IPS DF 4.7 (cell line): ENCODE results near the gene OBP2B.
"Not testable (repeated sequence)": the region's sequence is repeated elsewhere in the genome, so short reads cannot be mapped to it uniquely, and the experiment has no call there.

Experiments
- DNase-seq: peaks from one replicate; pipeline ENCODE4 v3.0.0-alpha.2; 2013; ENCODE audit warnings: low spot score; ENCODE audit errors: extremely low read depth

The OBP2B gene

DNA sequence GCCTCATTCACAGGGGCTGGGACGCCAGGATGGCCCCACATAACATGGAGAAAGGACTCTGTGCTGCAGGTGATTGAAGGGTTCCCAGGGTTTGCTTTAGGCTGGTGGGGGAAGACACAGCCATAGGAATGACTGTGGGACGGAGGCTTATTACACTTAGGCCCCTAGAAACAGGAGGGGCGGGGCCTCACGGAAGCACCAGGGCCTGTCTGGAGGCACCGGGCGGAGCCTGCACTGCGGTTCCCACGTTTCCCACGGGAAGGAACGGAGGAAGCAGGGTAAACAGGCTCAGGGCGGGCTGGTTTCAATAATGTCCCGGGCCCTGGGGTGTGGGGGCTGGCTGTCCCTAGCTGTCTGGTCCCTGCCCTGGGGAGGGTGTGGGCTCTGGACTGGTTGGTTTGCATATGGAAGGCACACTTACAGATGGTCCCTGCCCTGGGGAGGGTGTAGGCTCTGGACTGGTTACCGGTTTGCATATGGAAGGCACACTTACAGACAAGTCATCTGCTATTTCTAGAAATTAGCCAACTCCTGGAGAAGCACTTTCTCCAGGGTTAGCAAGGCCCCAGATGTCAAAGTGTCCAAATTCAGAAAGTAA is 14.2 kb upstream of the OBP2B start:
- not testable (repeated sequence) for DNase-seq

- DNase-seq = not testable (repeated sequence)
Observed at GRCh38 chr9:133221994-133222393, 12.9 kb upstream of the OBP2B start.

GRCh38 chr9:133221177-133221809 is 12.2 kb upstream of the OBP2B start:
- DNase-seq = no peak

DNA sequence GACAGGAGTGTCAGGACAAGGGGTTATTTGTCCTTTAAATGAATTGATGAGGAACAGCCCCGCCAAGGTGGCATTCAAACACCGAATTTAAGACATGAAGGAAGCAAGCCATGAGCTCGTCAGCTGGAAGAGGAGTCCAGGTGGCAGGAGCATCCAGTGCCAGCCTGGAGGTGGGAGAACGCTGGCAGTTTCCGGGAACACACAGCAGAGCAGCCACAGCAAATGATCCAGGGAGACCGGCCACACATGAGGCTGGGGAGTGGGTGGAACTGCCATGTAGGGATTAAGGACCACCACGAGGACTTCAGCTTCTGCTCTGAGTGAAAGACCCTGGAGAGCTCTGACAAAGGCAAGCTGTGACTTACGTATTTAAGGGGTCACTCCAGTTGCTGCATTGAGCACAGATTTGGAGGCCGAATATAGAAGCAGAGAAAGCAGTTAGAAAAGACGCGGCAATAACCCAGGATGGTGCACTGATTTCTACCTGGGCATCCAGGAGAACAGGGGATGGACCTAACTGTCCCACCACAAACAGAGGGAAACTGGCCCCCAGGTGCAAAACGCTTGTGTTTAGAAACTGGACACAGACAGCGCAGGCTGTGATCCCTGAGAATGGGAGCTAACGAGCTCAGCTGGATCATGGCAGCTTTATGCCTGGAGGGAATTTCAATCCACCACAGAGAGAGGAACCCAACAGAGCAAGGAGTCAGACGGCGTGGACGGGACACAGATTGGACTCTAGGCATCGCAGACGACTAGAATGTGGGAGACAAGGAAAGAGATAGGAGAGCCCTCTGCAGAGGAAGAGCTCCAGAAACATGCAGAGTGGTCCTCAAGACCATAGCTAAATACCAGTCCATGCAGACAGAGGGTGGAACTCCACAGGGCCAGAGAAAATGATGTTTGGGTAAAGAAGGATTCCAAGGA is 9.3 kb upstream of the OBP2B start:
- DNase-seq = not testable (repeated sequence)

DNA sequence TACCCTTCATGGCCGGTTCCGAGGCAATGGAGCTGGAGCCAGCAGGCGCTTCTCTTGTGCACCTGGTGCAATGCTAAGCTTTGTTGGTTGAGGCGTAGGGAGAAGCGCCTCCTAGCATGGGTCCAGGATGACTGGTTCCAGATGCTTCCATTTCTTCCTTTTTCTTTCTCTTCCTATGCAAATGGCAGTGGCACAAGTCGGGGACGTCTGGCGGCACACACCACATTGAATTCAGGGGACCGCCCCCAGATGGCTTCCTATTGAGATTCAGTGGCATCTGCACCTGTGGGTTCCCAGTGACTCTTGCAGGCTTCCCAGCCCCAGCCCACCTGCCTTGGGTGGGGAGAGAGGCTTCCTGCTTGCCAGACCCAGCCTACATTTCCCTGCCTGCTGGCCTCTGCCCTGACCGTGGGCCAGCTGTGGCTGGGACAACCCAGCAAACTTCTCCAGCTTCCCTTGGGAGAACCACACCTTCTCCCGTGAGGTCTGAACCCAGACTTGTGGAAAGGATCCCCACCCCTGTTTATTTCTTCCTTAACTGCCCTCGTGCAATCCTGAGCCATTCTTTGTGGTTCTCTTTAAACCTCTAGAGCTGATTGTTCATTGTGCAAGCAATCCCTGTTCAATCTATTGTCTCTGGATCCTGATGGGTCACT is 8.4 kb upstream of the OBP2B start:
- not testable (repeated sequence) for DNase-seq

DNA sequence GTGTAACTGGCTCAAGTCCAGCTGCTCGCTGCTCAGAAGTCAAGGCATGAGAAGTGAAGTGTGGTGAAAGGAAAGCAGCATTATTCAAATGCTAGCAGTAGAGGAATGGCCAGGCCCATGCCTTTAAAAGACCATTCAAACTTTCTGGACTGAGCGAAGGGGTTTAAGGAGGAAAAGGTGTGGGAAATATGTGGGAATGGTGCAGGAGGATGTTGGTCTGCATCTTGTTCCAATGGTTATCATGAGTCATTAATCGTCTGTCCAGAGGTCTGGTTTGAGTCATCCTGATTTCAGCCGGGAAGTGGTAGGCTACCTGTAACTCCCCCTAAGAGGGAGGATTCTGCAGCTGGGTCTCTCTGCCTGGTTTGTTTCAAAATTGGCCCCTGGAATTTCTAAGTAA is 5.2 kb upstream of the OBP2B start:
- DNase-seq = not testable (repeated sequence)

- DNase-seq = no peak
Observed at GRCh38 chr9:133210609-133211008, 1.6 kb upstream of the OBP2B start.

- DNase-seq = no peak
Observed at GRCh38 chr9:133210202-133210532, 1.1 kb upstream of the OBP2B start.

DNA sequence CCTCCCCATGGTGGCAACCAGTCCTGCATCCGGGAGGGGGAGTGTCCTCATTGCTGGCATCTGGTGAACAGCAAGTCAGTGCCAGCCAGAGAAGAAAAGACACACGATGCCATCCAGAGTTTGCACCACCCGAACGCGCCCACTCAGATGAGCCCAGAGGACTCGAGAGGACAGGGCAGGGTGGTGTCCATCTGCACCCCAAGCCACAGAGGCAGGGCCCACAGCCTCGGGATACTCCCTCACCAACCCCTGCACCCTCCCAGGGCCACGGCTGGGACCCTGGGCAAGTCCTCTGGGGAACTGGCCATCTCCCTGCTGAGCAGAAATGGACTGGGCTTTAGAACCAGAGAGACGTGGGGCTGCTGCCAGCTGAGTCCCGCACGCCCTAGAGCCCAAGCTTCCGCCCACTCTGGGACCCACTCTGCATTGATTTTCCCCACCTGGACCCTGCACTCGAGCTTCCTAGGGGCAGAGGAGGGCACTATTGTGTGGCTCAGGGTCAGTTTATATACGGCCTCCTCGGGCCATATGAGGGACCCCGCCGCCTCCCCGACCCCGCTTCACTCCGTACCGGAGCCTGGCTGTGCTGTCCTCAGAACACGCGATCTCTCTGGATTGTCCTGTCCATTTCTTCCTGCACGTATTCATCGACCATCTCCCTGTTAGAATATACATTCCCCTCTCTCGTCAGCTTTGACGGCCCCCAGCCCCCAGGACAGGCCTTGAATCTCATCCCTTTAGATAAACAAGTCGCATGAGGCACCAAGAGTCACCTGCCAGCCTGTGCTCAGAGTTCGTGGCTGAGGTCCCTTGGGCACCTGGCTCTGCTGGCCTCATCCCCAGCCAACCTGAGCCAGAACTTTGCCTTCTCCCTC is 514 bp upstream of the OBP2B start:
- not testable (repeated sequence) for DNase-seq

GRCh38 chr9:133208171-133208879 is 725 bp downstream of the OBP2B start:
- DNase-seq = not testable (repeated sequence)

DNA sequence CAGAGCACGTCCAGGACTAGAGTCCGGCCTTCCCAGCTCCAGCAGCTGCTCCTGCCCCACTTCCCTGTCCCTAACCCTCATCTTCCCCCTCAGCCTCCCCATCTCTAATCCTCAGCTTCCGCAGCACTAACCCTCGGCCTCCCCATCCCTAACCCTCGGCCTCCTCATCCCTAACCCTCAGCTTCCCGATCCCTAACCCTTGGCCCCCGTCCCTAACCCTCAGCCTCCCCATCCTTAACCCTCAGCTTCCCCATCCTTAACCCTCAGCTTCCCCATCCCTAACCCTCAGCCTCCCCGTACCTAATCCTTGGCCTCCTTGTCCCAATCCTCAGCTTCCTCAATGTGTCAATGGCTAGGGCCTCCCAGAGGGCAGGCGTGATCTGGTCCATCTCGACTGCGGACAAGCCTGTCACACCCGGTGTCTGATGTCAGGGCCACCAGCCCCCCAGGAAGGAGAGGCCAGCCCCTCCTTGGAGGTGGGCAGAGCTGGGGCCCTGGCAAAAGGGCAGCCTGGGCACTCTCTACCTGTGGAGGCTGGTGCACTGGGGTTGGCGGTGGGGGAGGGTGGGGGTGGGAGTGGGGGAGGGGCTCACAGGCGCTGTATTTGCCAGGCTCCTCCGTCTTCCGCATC is 1.4 kb downstream of the OBP2B start:
- DNase-seq = no peak

- no peak for DNase-seq
Observed at GRCh38 chr9:133207021-133207531, 2.0 kb downstream of the OBP2B start.

DNA sequence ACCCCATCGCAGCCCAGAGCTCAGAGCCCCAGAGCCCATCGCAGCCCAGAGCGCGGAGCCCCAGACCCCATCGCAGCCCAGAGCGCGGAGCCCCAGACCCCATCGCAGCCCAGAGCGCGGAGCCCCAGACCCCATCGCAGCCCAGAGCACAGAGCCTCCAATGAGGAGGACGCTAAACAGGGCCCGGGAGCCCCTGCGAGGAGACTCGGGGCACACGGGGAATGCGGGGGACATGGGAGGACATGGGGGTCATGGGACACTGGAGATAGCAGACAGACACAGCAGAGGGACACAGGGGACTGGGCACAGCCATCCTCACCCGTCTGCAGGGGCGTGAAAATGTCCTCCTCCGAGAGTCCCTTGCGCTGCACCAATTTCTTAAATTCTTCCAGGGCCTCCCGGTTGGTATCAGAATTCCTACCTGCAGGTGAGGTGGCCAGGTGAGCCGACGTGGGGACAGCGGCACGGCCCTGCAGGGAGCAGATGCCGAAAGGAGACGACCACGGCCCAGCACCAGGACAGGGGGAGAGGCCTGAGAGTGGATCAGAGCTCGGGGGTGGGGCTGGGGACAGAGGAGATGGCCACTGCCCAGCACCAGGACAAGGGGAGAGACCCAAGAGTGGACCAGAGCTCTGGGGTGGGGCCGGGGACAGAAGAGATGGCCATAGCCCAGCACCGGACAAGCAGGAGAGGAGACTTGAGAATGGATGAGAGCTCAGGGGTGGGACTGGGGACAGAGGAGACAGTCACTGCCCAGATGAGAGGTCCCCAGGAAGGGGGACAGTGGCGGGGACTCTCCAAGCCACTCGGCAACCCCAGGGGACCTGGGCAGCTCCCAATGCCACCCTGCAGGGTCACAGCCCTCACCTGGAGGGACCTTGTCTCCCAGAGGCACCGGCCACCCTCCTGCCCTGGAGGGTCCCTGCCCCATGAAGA is 2.8 kb downstream of the OBP2B start:
- no peak for DNase-seq

DNA sequence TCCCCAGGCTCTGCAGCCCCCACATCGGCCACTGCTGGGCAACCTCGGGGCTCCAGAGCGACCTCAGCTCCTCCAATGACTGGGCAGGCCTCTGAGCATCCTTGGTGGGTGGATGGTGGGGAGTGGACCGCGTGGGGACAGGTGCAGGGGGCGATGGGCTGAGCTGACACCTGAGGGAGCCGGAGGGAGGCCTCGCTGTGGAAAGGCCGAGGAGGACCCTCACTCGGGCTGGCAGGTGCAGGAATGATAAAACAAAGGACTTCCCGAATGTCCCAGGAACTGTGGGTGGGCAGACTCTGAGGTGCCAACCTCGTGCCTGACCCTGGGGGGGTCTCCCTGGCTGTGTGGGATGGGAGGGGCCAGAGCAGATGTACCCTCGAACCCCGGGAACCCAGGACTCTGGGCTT is 3.6 kb downstream of the OBP2B start:
- DNase-seq = not testable (repeated sequence)

DNA sequence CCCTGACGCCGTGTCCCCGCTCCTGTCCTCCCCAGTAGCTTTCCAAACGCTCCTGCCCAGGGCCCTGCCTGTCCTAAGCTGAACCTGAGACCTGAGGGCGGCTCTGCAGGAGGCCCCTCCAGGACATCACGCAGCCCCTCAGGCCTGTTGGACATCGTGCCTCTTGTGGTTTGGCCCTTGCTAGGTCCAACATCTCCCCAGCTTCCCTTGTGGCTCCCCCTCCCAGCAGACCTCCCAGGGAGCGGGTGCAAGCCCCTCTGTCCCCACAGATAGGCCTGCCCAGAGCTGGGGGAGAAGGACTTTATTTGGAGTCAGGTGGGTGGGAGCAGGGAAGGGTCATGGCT is 4.1 kb downstream of the OBP2B start:
- DNase-seq = no peak

DNA sequence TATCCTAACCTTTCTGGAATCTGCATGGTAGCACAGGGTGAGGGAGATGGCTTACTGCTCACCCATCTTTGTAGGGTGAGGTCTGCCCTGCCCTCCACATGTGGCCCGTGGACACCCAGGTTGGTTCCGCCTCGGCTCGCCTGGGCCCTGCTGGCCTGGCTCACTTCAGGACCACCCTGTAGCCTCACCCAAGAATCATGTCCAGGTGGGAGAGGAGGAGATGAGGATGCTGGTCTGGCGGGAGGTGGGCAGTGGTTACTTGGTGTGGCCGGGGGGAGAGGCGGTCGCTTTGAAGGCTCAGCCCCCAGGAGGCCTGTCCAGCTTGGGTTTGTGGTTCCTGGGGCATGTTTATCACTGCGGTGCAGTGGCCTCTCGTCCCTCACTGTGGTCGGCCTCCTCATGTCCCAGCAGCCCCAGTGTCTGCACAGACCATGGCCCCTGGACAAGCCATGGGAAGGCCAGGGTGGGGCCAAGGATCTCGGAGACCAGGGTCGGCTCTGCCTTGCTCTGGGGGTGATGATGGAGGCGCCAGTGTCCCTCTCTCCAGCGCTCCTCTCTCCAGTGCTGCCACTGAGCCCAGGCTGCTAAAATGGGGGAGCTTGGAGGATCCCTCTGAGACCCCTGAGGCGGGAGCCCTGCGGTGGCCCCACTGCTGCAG is 4.6 kb downstream of the OBP2B start:
- DNase-seq = no peak

DNA sequence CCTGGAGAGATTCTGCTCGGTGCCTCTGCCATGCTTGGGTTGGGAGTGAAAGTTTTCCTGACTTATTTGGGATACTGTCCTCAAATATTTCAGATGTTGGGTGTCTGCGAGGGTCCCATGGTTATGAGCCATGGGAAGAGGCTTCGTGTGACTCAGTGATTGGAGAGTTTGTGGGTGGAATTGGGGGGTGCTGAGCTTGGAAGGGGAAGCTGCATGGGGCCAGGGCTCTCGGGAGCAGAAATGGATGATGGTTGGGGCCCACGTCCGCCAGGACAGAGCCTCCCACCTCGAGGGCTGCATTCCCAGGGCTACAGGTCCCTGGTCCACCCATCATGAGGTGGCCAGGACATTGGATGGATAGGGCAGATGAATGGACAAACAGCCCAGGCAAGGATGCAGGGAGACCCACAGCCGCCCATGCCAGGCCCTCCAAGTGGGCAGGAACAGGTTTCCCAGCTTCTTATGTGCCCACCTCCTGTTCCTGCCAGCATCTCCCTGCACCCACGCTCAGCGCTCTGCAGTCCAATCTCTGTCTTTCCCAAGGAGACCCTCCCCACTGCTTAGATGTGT is 5.5 kb downstream of the OBP2B start:
- no peak for DNase-seq
